Epidermal melanocyte (primary cell): ENCODE measurements around the gene DOCK2.

Experiments
- DNase-seq: peaks from one replicate; pipeline ENCODE4 v3.0.0; 2011; ENCODE audit warnings: low spot score; ENCODE audit not compliant: insufficient read length

The DOCK2 gene

GRCh38 chr5:169980418-169981053 is 343.5 kb downstream of the DOCK2 start, which contains the start of gene INSYN2B:
Gene INSYN2B, minus strand, starts transcription at chr5:169980495. Its CDS starts 96,597 bp downstream, at chr5:169883898.
- peak; percentile 82 for DNase-seq

GRCh38 chr5:169988206-169988605 is 351.1 kb downstream of the DOCK2 start:
- DNase-seq, result no peak

GRCh38 chr5:169988947-169989346 is 351.9 kb downstream of the DOCK2 start:
- DNase-seq, result no peak

GRCh38 chr5:169989365-169989764 is 352.3 kb downstream of the DOCK2 start:
- DNase-seq, result no peak

GRCh38 chr5:169991115-169991869 is 354.2 kb downstream of the DOCK2 start:
- DNase-seq, result no peak

GRCh38 chr5:169992789-169993484 is 355.9 kb downstream of the DOCK2 start:
- no peak for DNase-seq

GRCh38 chr5:169993485-169993790 is 356.4 kb downstream of the DOCK2 start:
- DNase-seq, result no peak

- no peak for DNase-seq
Observed at GRCh38 chr5:169997798-169998197, 360.7 kb downstream of the DOCK2 start.

- DNase-seq, result no peak
Observed at GRCh38 chr5:169999621-170000020, 362.5 kb downstream of the DOCK2 start.

GRCh38 chr5:170000155-170000554 is 363.1 kb downstream of the DOCK2 start:
- DNase-seq, result no peak

- no peak for DNase-seq
Observed at GRCh38 chr5:170006021-170006420, 368.9 kb downstream of the DOCK2 start.

- DNase-seq, result no peak
Observed at GRCh38 chr5:170008376-170008775, 371.3 kb downstream of the DOCK2 start.

- DNase-seq, result no peak
Observed at GRCh38 chr5:170010595-170010994, 373.5 kb downstream of the DOCK2 start.

GRCh38 chr5:170011751-170012150 is 374.7 kb downstream of the DOCK2 start:
- no peak for DNase-seq

GRCh38 chr5:170012622-170013021 is 375.5 kb downstream of the DOCK2 start:
- DNase-seq, result no peak

GRCh38 chr5:170020423-170020822 is 383.3 kb downstream of the DOCK2 start:
- DNase-seq, result no peak

GRCh38 chr5:170021506-170021905 is 384.4 kb downstream of the DOCK2 start:
- no peak for DNase-seq

- no peak for DNase-seq
Observed at GRCh38 chr5:170025853-170026252, 388.8 kb downstream of the DOCK2 start.

GRCh38 chr5:170028124-170028523 is 391.0 kb downstream of the DOCK2 start:
- DNase-seq, result no peak

GRCh38 chr5:170034231-170034630 is 397.2 kb downstream of the DOCK2 start:
- DNase-seq, result no peak

- no peak for DNase-seq
Observed at GRCh38 chr5:170038241-170038640, 401.2 kb downstream of the DOCK2 start.

- no peak for DNase-seq
Observed at GRCh38 chr5:170039830-170040229, 402.8 kb downstream of the DOCK2 start.
